Heart left ventricle (tissue), 16 donors: ENCODE results near the gene CNTFR. TPM values are rescaled to one million over a fixed set of nuclear protein-coding genes. Genes with fewer than 3 reads are reported as not detected.

Source experiments
- ATAC-seq, 4 donors: fragments of 200-7000 bp; cut with Tn5 transposase; one replicate each; pipeline ENCODE4 v1.9.1; 2020 to 2022; ENCODE audit warnings: moderate library complexity in 4 of 4, mild to moderate bottlenecking in 3 of 4, moderate number of reproducible peaks in 1 of 4
- DNase-seq, 5 donors: peaks; one replicate each; pipeline ENCODE4 v3.0.0-alpha.2; 2020
- H3K27ac ChIP-seq, 12 donors: fragments of 200-600 bp; sonication (generic) in 4 of 12; one replicate each; pipeline versions ENCODE4 v1.5.0 to v1.8.0; 2016 to 2022; ENCODE audit warnings: mild to moderate bottlenecking in 2 of 12
- H3K27me3 ChIP-seq, 9 donors: fragments of 200-600 bp; sonication (generic) in 2 of 9; one replicate each; pipeline versions ENCODE4 v1.5.1 to v1.8.0; 2016 to 2022; ENCODE audit warnings: mild to moderate bottlenecking in 3 of 9
- H3K36me3 ChIP-seq, 9 donors: fragments of 200-600 bp; sonication (generic) in 2 of 9; one replicate each; pipeline versions ENCODE4 v1.5.0 to v1.8.0; 2018 to 2022; ENCODE audit warnings: mild to moderate bottlenecking in 2 of 9
- H3K4me1 ChIP-seq, 12 donors: fragments of 200-600 bp; sonication (generic) in 4 of 12; one replicate each; pipeline versions ENCODE4 v1.5.0 to v1.8.0; 2016 to 2022; ENCODE audit warnings: mild to moderate bottlenecking in 3 of 12
- H3K4me3 ChIP-seq, 12 donors: fragments of 200-600 bp; sonication (generic) in 4 of 12; one replicate each; pipeline versions ENCODE4 v1.5.0 to v1.8.0; 2017 to 2022; ENCODE audit warnings: mild to moderate bottlenecking in 9 of 12, moderate library complexity in 4 of 12
- H3K9me3 ChIP-seq, 12 donors: fragments of 200-600 bp; sonication (generic) in 4 of 12; one replicate each; pipeline versions ENCODE4 v1.5.0 to v1.8.0; 2016 to 2022; ENCODE audit warnings: mild to moderate bottlenecking in 1 of 12
- CTCF ChIP-seq, 12 donors: fragments of 200-600 bp; sonication (generic) in 4 of 12; IDR thresholded peaks; one replicate each; pipeline versions ENCODE4 v1.5.0 to v1.8.0; 2018 to 2022; ENCODE audit warnings: antibody characterized with exemption in 12 of 12, mild to moderate bottlenecking in 5 of 12
- POLR2A ChIP-seq, 2 donors: fragments of 450-650 bp; IDR thresholded peaks; one replicate each; pipeline ENCODE4 v1.6.1; 2017; ENCODE audit warnings: antibody characterized with exemption in 2 of 2, mild to moderate bottlenecking in 2 of 2, moderate library complexity in 2 of 2
- WGBS, 4 donors: extraction: QIAGEN DNeasy Blood & Tissue Kit in 2 of 4; methylation state at CpG; one replicate each; pipeline versions ENCODE4 v1.1.5 to v1.1.7; 2013 to 2018; 5-methylcytosine and 5-hydroxymethylcytosine counted together
- intact Hi-C, 10 donors: fragments of 100-400 bp; cut with DNase I; formaldehyde crosslinking; loops; one replicate each; pipeline versions ENCODE4 v1.11.1 to v1.14.2; 2022
- polyA plus RNA-seq, 2 donors: library from polyadenylated mRNA; stranded (reverse); fragments of 200-250 nt; gene quantifications; one replicate each; pipeline ENCODE4 v1.2.3, GENCODE V29; 2013
- total RNA-seq, 9 donors: library from RNA; depleted of rRNA in 2 of 9; stranded (reverse); fragments of >200 nt in 2 of 9; fragmentation: NEBNext Ultra II Directional in 3 of 9; extraction: Animal tissue kit (Norgen Biotek cat#: 25700) in 3 of 9; gene quantifications; one replicate each; pipeline versions ENCODE4 v1.1.0 to v1.2.4, GENCODE V29; 2016 to 2023
- donor health status: ischemic (EF 13 %, LVEDD 7.1; RV severe dilation, severe dysfunction).
- donor health status: healthy with polysubstance abuse.
- donor health status: DM: no; HTN: yes; CAD: no.
- donor health status: DM: no; HTN: no; CAD: no.
- donor health status: ischemic (EF 25% LVEDD 6.9; RV normal size, moderate dysfunction).
- donor health status: ischemic (EF 25% LVEDD 5.7; RV mildly dilated, moderate dysfunction).
- donor health status: healthy.
- donor health status: DM: yes; HTN: yes; CAD: no.
- donor health status: ischemic (EF 35%, LVEDD 5.7; RV mildly dilated, moderate dysfunction).
- donor health status: nonischemic (EF 11% LVEDD 7.7; RV severe dilation, severe dysfunction).
- donor health status: DM: yes; HTN: yes; CAD: no.
- donor health status: PGD.
- donor health status: ischemic (EF 29% LVEDD 5.4; RV normal size, mild dysfunction).
- donor health status: nonischemic (EF 23%, LVEDD 6.1; RV moderate dilation, normal function).

CNTFR gene
- total and polyA plus RNA-seq, 11 donors: 0.43 to 9.8 (median 2.0) TPM

GRCh38 chr9:34633851-34634550, 44.5 kb upstream of the CNTFR start:
- 19 to 21% (median 20%) methylated on average over 3 of the region's 3 CpGs for WGBS, 4 donors

GRCh38 chr9:34633166-34633565, 43.6 kb upstream of the CNTFR start:
- DNase-seq: no peak
- Histone ChIP-seq H3K4me1 (peaks cover 0 to 32% (median 22%) of the 10 kb centered on the region in 12 donors), H3K9me3 (no peaks in the 10 kb centered on the region), H3K36me3 (peaks cover 0 to 8% (median 0%) of the 10 kb centered on the region in 9 donors), H3K27me3 (peaks cover 0 to 27% (median 14%) of the 10 kb centered on the region in 9 donors), H3K27ac (no peak overlapping the region), H3K4me3 (no peak overlapping the region)
- ATAC-seq: no peak
- intact Hi-C loops: loop anchor here in 4 of 10 donors (1.0 to 2.0 kb wide), 2 partner anchors 20 kb away; partner anchors contain the start of gene RPP25L (in 2 of the 4)
- WGBS, 4 donors: 56 to 61% (median 59%) methylated on average over 5 of the region's 5 CpGs
- TF ChIP-seq CTCF (IDR thresholded peaks at IDR 0.05) (no peak), POLR2A (IDR thresholded peaks at IDR 0.05) (no peak)

More at GRCh38 chr9:34633851-34634550, 44.5 kb upstream of the CNTFR start:
- H3K4me3 ChIP-seq: no peak overlapping the region
- DNase-seq (peak in 4 of 5 donors; percentile 46 to 78 (median 67)), ATAC-seq (peak in 3 of 4 donors; percentile 14 to 29 (median 19))
- peaks cover 0 to 8% (median 0%) of the 10 kb centered on the region in 9 donors for H3K36me3 ChIP-seq
- peaks cover 0 to 18% (median 8%) of the 10 kb centered on the region in 9 donors for H3K27me3 ChIP-seq
- H3K9me3 ChIP-seq: no peaks in the 10 kb centered on the region
- peaks cover 0 to 32% (median 22%) of the 10 kb centered on the region in 12 donors for H3K4me1 ChIP-seq
- peak; percentile 74 to 92 (median 84) for TF ChIP-seq CTCF (IDR thresholded peaks at IDR 0.05)
- TF ChIP-seq POLR2A (IDR thresholded peaks at IDR 0.05): no peak
- H3K27ac ChIP-seq: no peak overlapping the region
- intact Hi-C loops: loop anchor here in 7 of 10 donors (1.0 to 2.0 kb wide), 2 partner anchors 21 kb away; partner anchors contain the start of gene RPP25L (in 5 of the 7)

GRCh38 chr9:34630402-34631154, 41.1 kb upstream of the CNTFR start:
- H3K4me3 ChIP-seq: no peak overlapping the region
- TF ChIP-seq CTCF (IDR thresholded peaks at IDR 0.05) (no peak), POLR2A (IDR thresholded peaks at IDR 0.05) (no peak)
- ATAC-seq: no peak
- no peak overlapping the region for H3K27ac ChIP-seq
- WGBS, 4 donors: 39 to 40% (median 40%) methylated on average over 5 of the region's 5 CpGs
- DNase-seq: no peak
- peaks cover 21 to 53% (median 40%) of the 10 kb centered on the region in 9 donors for H3K27me3 ChIP-seq
- intact Hi-C loops: no loop called here
- H3K4me1 ChIP-seq: peaks cover 0 to 17% (median 7%) of the 10 kb centered on the region in 12 donors
- no peaks in the 10 kb centered on the region for H3K9me3 ChIP-seq
- H3K36me3 ChIP-seq: peaks cover 0 to 7% (median 0%) of the 10 kb centered on the region in 9 donors

- H3K27me3 ChIP-seq: peaks cover 31 to 64% (median 51%) of the 10 kb centered on the region in 9 donors
These were observed 39.9 kb upstream of the CNTFR start for GRCh38 chr9:34629491-34629808.

More at GRCh38 chr9:34629491-34629808, 39.9 kb upstream of the CNTFR start:
- H3K9me3 ChIP-seq: no peaks in the 10 kb centered on the region
- peaks cover 0 to 20% (median 8%) of the 10 kb centered on the region in 12 donors for H3K4me1 ChIP-seq
- no peak for DNase-seq
- H3K36me3 ChIP-seq: no peaks in the 10 kb centered on the region
- peak overlapping the region in 7 of 12 donors; percentile 11 to 55 (median 46) for H3K4me3 ChIP-seq
- WGBS, 4 donors: 21 to 48% (median 30%) methylated on average over 5 of the region's 5 CpGs
- no peak for ATAC-seq
- H3K27ac ChIP-seq: no peak overlapping the region
- intact Hi-C loops: no loop called here
- no peak for TF ChIP-seq CTCF (IDR thresholded peaks at IDR 0.05)
- no peak for TF ChIP-seq POLR2A (IDR thresholded peaks at IDR 0.05)
